ENCODE data around the gene KLHDC10. TPM values are rescaled to one million over a fixed set of nuclear protein-coding genes. Genes with fewer than 3 reads are reported as not detected.
"Not testable (repeated sequence)": the region's sequence is repeated elsewhere in the genome, so short reads cannot be mapped to it uniquely, and the experiment has no call there.

Gene KLHDC10
- total RNA-seq, 1 donor from 2014 or later, result 15.6 TPM

- peak; percentile 43 for DNase-seq (ENCODE audit: low read depth)
- peak overlapping the region; percentile 94 for H3K4me3 ChIP-seq (ENCODE audit: low read depth, low read length)
- peak; percentile 83 for TF ChIP-seq CTCF (IDR thresholded peaks at IDR 0.05; ENCODE audit: insufficient read depth, low read length, poor library complexity, severe bottlenecking)
Measured at GRCh38 chr7:130071701-130072622, 1.6 kb downstream of the KLHDC10 start.

GRCh38 chr7:130079846-130080394, 9.6 kb downstream of the KLHDC10 start:
- DNase-seq (ENCODE audit: low read depth), result no peak
- no peak for TF ChIP-seq CTCF (IDR thresholded peaks at IDR 0.05; ENCODE audit: insufficient read depth, low read length, poor library complexity, severe bottlenecking)
- Histone ChIP-seq H3K27me3 (ENCODE audit: control insufficient read depth, insufficient read depth, low read length) (no peaks in the 10 kb centered on the region), H3K4me3 (ENCODE audit: low read depth, low read length) (no peak overlapping the region), H3K36me3 (ENCODE audit: control insufficient read depth, insufficient read depth, low read length) (no peaks in the 10 kb centered on the region)

More at GRCh38 chr7:130071701-130072622, 1.6 kb downstream of the KLHDC10 start:
- no peaks in the 10 kb centered on the region for H3K27me3 ChIP-seq (ENCODE audit: control insufficient read depth, insufficient read depth, low read length)
- no peaks in the 10 kb centered on the region for H3K36me3 ChIP-seq (ENCODE audit: control insufficient read depth, insufficient read depth, low read length)

GRCh38 chr7:130083497-130083896, 13.2 kb downstream of the KLHDC10 start:
- not testable (repeated sequence) for DNase-seq (ENCODE audit: low read depth); H3K27me3 ChIP-seq (ENCODE audit: control insufficient read depth, insufficient read depth, low read length); H3K4me3 ChIP-seq (ENCODE audit: low read depth, low read length); H3K36me3 ChIP-seq (ENCODE audit: control insufficient read depth, insufficient read depth, low read length)

GRCh38 chr7:130084037-130084875, 13.9 kb downstream of the KLHDC10 start:
- no peak for DNase-seq (ENCODE audit: low read depth)
- TF ChIP-seq CTCF (IDR thresholded peaks at IDR 0.05; ENCODE audit: insufficient read depth, low read length, poor library complexity, severe bottlenecking), result peak; percentile 39
- Histone ChIP-seq H3K36me3 (ENCODE audit: control insufficient read depth, insufficient read depth, low read length) (no peaks in the 10 kb centered on the region), H3K4me3 (ENCODE audit: low read depth, low read length) (no peak overlapping the region), H3K27me3 (ENCODE audit: control insufficient read depth, insufficient read depth, low read length) (no peaks in the 10 kb centered on the region)

- not testable (repeated sequence) for H3K4me3 ChIP-seq (ENCODE audit: low read depth, low read length); DNase-seq (ENCODE audit: low read depth); H3K36me3 ChIP-seq (ENCODE audit: control insufficient read depth, insufficient read depth, low read length); H3K27me3 ChIP-seq (ENCODE audit: control insufficient read depth, insufficient read depth, low read length)
Measured at GRCh38 chr7:130085235-130085634, 14.9 kb downstream of the KLHDC10 start.

GRCh38 chr7:130086938-130087337, 16.6 kb downstream of the KLHDC10 start:
- TF ChIP-seq CTCF (IDR thresholded peaks at IDR 0.05; ENCODE audit: insufficient read depth, low read length, poor library complexity, severe bottlenecking), result no peak
- H3K27me3 ChIP-seq (ENCODE audit: control insufficient read depth, insufficient read depth, low read length), result no peaks in the 10 kb centered on the region
- no peak overlapping the region for H3K4me3 ChIP-seq (ENCODE audit: low read depth, low read length)
- no peaks in the 10 kb centered on the region for H3K36me3 ChIP-seq (ENCODE audit: control insufficient read depth, insufficient read depth, low read length)
- no peak for DNase-seq (ENCODE audit: low read depth)
